Fibroblast of lung (primary cell): ENCODE data around the gene DZANK1. TPM values are rescaled to one million over a fixed set of nuclear protein-coding genes. Genes with fewer than 3 reads are reported as not detected.

Experiments used
- DNase-seq, 2 donors: peaks; one replicate each; pipeline versions ENCODE4 v3.0.0 to v3.0.0-alpha.2; 2010; ENCODE audit warnings: low read depth in 2 of 2
- H2AFZ ChIP-seq: 2 replicates; pipeline ENCODE4 v1.5.1; 2012; ENCODE audit warnings: low read length, control low read depth, inconsistent platforms
- H3K27ac ChIP-seq: 2 replicates; pipeline ENCODE4 v1.5.1; 2011; ENCODE audit warnings: low read length, control low read depth; ENCODE audit not compliant: insufficient read depth
- H3K27me3 ChIP-seq: 2 replicates; pipeline ENCODE4 v1.5.1; 2011; ENCODE audit warnings: mild to moderate bottlenecking, low read length; ENCODE audit not compliant: control insufficient read depth, insufficient read depth
- H3K36me3 ChIP-seq: 2 replicates; pipeline ENCODE4 v1.5.1; 2011; ENCODE audit warnings: low read length; ENCODE audit not compliant: control insufficient read depth, insufficient read depth
- H3K4me1 ChIP-seq: 2 replicates; pipeline ENCODE4 v1.5.1; 2011; ENCODE audit warnings: low read length; ENCODE audit not compliant: control insufficient read depth, insufficient read depth; ENCODE audit errors: extremely low read depth
- H3K4me2 ChIP-seq: 2 replicates; pipeline ENCODE4 v1.5.1; 2011; ENCODE audit warnings: low read length, control low read depth; ENCODE audit not compliant: insufficient read depth; ENCODE audit errors: extremely low read depth
- H3K4me3 ChIP-seq, 4 experiments: fragments of 200-600 bp in 1 of 4; sonication (generic) in 1 of 4; replicated peaks in 1 of 4; 2 replicates each; pipeline ENCODE4 v1.5.1; 2011 to 2016; ENCODE audit warnings: low read length in 4 of 4, low read depth in 3 of 4, mild to moderate bottlenecking in 3 of 4, control low read depth in 2 of 4, inconsistent platforms in 1 of 4, mixed read lengths in 1 of 4; ENCODE audit not compliant: insufficient read depth in 1 of 4; ENCODE audit errors: control extremely low read depth in 1 of 4
- H3K79me2 ChIP-seq: 2 replicates; pipeline ENCODE4 v1.5.1; 2012; ENCODE audit warnings: mild to moderate bottlenecking, low read length, inconsistent platforms; ENCODE audit not compliant: control insufficient read depth, insufficient read depth
- H3K9ac ChIP-seq: 2 replicates; pipeline ENCODE4 v1.5.1; 2011; ENCODE audit warnings: mild to moderate bottlenecking, low read length, control low read depth; ENCODE audit not compliant: insufficient read depth
- H3K9me3 ChIP-seq: 2 replicates; pipeline ENCODE4 v1.5.1; 2012; ENCODE audit warnings: low read depth, low read length; ENCODE audit not compliant: control insufficient read depth, insufficient read depth
- H4K20me1 ChIP-seq: 2 replicates; pipeline ENCODE4 v1.5.1; 2011; ENCODE audit warnings: low read length; ENCODE audit not compliant: control insufficient read depth, insufficient read depth; ENCODE audit errors: extremely low read depth
- CTCF ChIP-seq, 2 donors: IDR thresholded peaks in 1 of 2; conservative IDR thresholded peaks in 1 of 2; 1 replicate in 1 of 2; 2 replicates in 1 of 2; pipeline ENCODE4 v1.5.1; 2011 to 2012; ENCODE audit warnings: low read length in 2 of 2, control low read depth in 1 of 2, inconsistent platforms in 1 of 2, low read depth in 1 of 2, mild to moderate bottlenecking in 1 of 2
- EZH2 ChIP-seq: IDR thresholded peaks from 2 replicates; pipeline ENCODE4 v1.5.1; 2012; ENCODE audit warnings: low read length, control low read depth, mild to moderate bottlenecking; ENCODE audit errors: missing control alignments
- polyA plus RNA-seq, 2 donors: library from polyadenylated mRNA; depleted of rRNA in 1 of 2; stranded (reverse) in 1 of 2; unstranded in 1 of 2; fragments of >200 nt; gene quantifications; 2 replicates each; pipeline ENCODE4 v1.2.1, GENCODE V29; 2011 to 2012; ENCODE audit warnings: missing spikeins in 1 of 2
- total RNA-seq: library from RNA; depleted of rRNA; stranded (reverse); fragments of >200 nt; gene quantifications from 2 replicates; pipeline ENCODE4 v1.2.1, GENCODE V29; 2014

The DZANK1 gene
- total and polyA plus RNA-seq, 2 donors (not counting 1 experiment from before 2014, with no cell fraction given): 0.83 to 1.2 TPM

- Histone ChIP-seq H3K4me1 (no peaks in the 10 kb centered on the region), H3K36me3 (no peaks in the 10 kb centered on the region), H3K9me3 (no peaks in the 10 kb centered on the region), H3K79me2 (no peaks in the 10 kb centered on the region), H3K27ac (no peak overlapping the region), H3K4me3 (no peak overlapping the region), H3K4me2 (no peak overlapping the region), H3K27me3 (no peaks in the 10 kb centered on the region), H2AFZ (no peak overlapping the region), H4K20me1 (no peaks in the 10 kb centered on the region), H3K9ac (no peak overlapping the region)
- no peak for TF ChIP-seq EZH2
- no peak for TF ChIP-seq CTCF (conservative IDR thresholded peaks at IDR 0.05 in 1 of 2, IDR thresholded peaks at IDR 0.05 in 1 of 2; ENCODE audit: low read depth in 1 of 2, low read length in 2 of 2)
- no peak for DNase-seq
Measured at GRCh38 chr20:18416486-18416885, 50.3 kb downstream of the DZANK1 start.

DNA sequence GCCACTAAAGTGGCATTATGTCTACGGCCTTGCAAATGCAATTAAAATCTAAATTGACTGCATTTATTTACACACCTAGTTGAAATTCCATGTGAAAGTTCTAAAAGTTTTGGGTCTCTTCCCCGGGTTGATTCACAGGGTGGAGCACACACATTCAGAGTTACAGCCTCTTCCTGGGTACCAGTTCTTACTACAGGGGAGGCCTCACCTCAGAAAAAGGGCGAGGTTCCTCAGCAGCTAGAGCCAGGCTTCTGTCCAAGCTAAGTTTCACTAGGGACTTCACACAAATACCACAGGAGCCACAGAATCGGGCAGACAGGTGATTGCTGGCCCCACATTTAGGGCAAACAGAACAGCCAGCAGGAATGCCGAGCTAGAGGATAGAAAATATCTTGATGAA, 52.7 kb downstream of the DZANK1 start:
- Histone ChIP-seq H3K9ac (no peak overlapping the region), H3K4me3 (no peak overlapping the region), H4K20me1 (no peaks in the 10 kb centered on the region), H3K4me1 (no peaks in the 10 kb centered on the region), H2AFZ (no peak overlapping the region), H3K79me2 (no peaks in the 10 kb centered on the region), H3K27me3 (no peaks in the 10 kb centered on the region), H3K36me3 (no peaks in the 10 kb centered on the region), H3K9me3 (no peaks in the 10 kb centered on the region), H3K4me2 (no peak overlapping the region), H3K27ac (no peak overlapping the region)
- no peak for TF ChIP-seq CTCF (conservative IDR thresholded peaks at IDR 0.05 in 1 of 2, IDR thresholded peaks at IDR 0.05 in 1 of 2; ENCODE audit: low read depth in 1 of 2, low read length in 2 of 2)
- TF ChIP-seq EZH2: no peak
- DNase-seq: no peak

- Histone ChIP-seq H3K4me2 (no peak overlapping the region), H3K9ac (no peak overlapping the region), H2AFZ (no peak overlapping the region), H3K4me1 (no peaks in the 10 kb centered on the region), H3K4me3 (no peak overlapping the region), H3K27me3 (no peaks in the 10 kb centered on the region), H3K9me3 (no peaks in the 10 kb centered on the region), H3K36me3 (no peaks in the 10 kb centered on the region), H3K27ac (no peak overlapping the region), H4K20me1 (no peaks in the 10 kb centered on the region), H3K79me2 (no peaks in the 10 kb centered on the region)
- no peak for TF ChIP-seq CTCF (conservative IDR thresholded peaks at IDR 0.05 in 1 of 2, IDR thresholded peaks at IDR 0.05 in 1 of 2; ENCODE audit: low read depth in 1 of 2, low read length in 2 of 2)
- TF ChIP-seq EZH2: no peak
- DNase-seq: no peak
Measured at GRCh38 chr20:18412221-18412901, 54.5 kb downstream of the DZANK1 start.
